K562 (cell line): ENCODE data around the gene NXT1. TPM values are rescaled to one million over a fixed set of nuclear protein-coding genes. Genes with fewer than 3 reads are reported as not detected.

Experiments used
- AFF4 ChIP-seq: sonication (generic); formaldehyde crosslinking; IDR thresholded peaks from 2 replicates; pipeline ENCODE4 v1.8.0; 2023; ENCODE audit warnings: mild to moderate bottlenecking, missing genetic modification reagents
- CEBPB ChIP-seq: fragments of 450-650 bp; IDR thresholded peaks from 2 replicates; pipeline ENCODE4 v1.6.1; 2016; ENCODE audit warnings: missing genetic modification characterization, missing compliant biosample characterization
- CXXC5 ChIP-seq: fragments of 250-450 bp; sonication (Bioruptor Pico); IDR thresholded peaks from 2 replicates; pipeline ENCODE4 v1.8.0; 2022; ENCODE audit warnings: inconsistent platforms, mild to moderate bottlenecking, moderate library complexity
- IFI16 ChIP-seq: fragments of 250-450 bp; sonication (Bioruptor Pico); IDR thresholded peaks from 2 replicates; pipeline ENCODE4 v2.1.2; 2022; ENCODE audit warnings: mild to moderate bottlenecking, inconsistent platforms
- JUND ChIP-seq, 2 experiments: IDR thresholded peaks; 2 replicates in 1 of 2; 3 replicates in 1 of 2; pipeline ENCODE4 v1.6.1; 2011; ENCODE audit warnings: borderline replicate concordance in 2 of 2, low read depth in 2 of 2, low read length in 2 of 2, improper control_type of control experiment in 1 of 2, missing biosample characterization in 1 of 2, missing genetic modification characterization in 1 of 2, missing genetic modification reagents in 1 of 2
- KHSRP ChIP-seq: fragments of 450-650 bp; IDR thresholded peaks from 2 replicates; pipeline ENCODE4 v1.6.1; 2017
- NFE2 ChIP-seq: IDR thresholded peaks from 2 replicates; pipeline ENCODE4 v1.6.1; 2014; ENCODE audit warnings: antibody characterized with exemption, low read depth
- POLR2A ChIP-seq: fragments of 450-650 bp; conservative IDR thresholded peaks from 2 replicates; pipeline ENCODE4 v1.6.1; 2016
- SMAD3 ChIP-seq: fragments of 450-650 bp; formaldehyde crosslinking; conservative IDR thresholded peaks from 2 replicates; pipeline ENCODE4 v1.4.0; 2020; ENCODE audit warnings: mild to moderate bottlenecking
- SMARCA5 ChIP-seq: fragments of 450-650 bp; IDR thresholded peaks from 2 replicates; pipeline ENCODE4 v1.6.1; 2016
- SRF ChIP-seq, 2 experiments: fragments of 250-450, 450-650 bp in 1 of 2; sonication (Bioruptor Pico) in 1 of 2; sonication (generic) in 1 of 2; formaldehyde crosslinking; IDR thresholded peaks; 2 replicates each; pipeline versions ENCODE4 v1.5.0 to v1.5.1; 2020 to 2022; ENCODE audit warnings: mild to moderate bottlenecking in 1 of 2, missing genetic modification reagents in 1 of 2
- ZBTB7A ChIP-seq: IDR thresholded peaks from 2 replicates; pipeline ENCODE4 v1.6.1; 2011; ENCODE audit warnings: low read depth, mild to moderate bottlenecking, low read length, moderate library complexity, borderline replicate concordance; ENCODE audit not compliant: control insufficient read depth
- ZNF311 ChIP-seq: fragments of 250-450 bp; sonication (Bioruptor Pico); IDR thresholded peaks from 2 replicates; pipeline ENCODE4 v1.4.0; 2020; ENCODE audit warnings: mild to moderate bottlenecking, moderate library complexity
- ZNF639 ChIP-seq, 2 experiments: fragments of 200-800 bp in 1 of 2; sonication (Bioruptor generic) in 1 of 2; sonication (generic) in 1 of 2; formaldehyde crosslinking in 1 of 2; IDR thresholded peaks in 1 of 2; conservative IDR thresholded peaks in 1 of 2; 2 replicates each; pipeline versions ENCODE4 v1.5.0 to v1.6.1; 2016 to 2020; ENCODE audit warnings: missing compliant biosample characterization in 1 of 2, missing genetic modification characterization in 1 of 2, missing genetic modification reagents in 1 of 2
- polyA plus RNA-seq, 8 experiments: library from polyadenylated mRNA; depleted of rRNA in 4 of 8; stranded (reverse) in 5 of 8; unstranded in 3 of 8; fragments of >200 nt; fragmentation: Nextera tagmentation in 2 of 8; fragmentation: Illumina TruSeq in 1 of 8; extraction: Ambion mirVana in 2 of 8; extraction: Trizol in 1 of 8; gene quantifications; 2 replicates each; pipeline versions ENCODE4 v1.2.1 to v1.2.3, GENCODE V29; 2011 to 2014; ENCODE audit warnings: inconsistent platforms in 1 of 8, missing spikeins in 1 of 8
- total RNA-seq, 7 experiments: library from RNA; depleted of rRNA in 6 of 7; stranded (reverse); fragments of >200 nt in 6 of 7; fragmentation: Illumina TruSeq in 2 of 7; extraction: Trizol in 2 of 7; gene quantifications; 2 replicates each; pipeline versions ENCODE4 v1.2.1 to v1.2.3, GENCODE V29; 2011 to 2021; ENCODE audit warnings: low replicate concordance in 1 of 7
- TF ChIP-seq, protein P1 (sequence below): fragments of 450-650 bp; IDR thresholded peaks from 2 replicates; pipeline ENCODE4 v1.7.1; 2018; ENCODE audit warnings: mild to moderate bottlenecking, low read depth; ENCODE audit not compliant: partially characterized antibody
- TF ChIP-seq, protein P2 (sequence below): fragments of 450-650 bp; formaldehyde crosslinking; IDR thresholded peaks from 2 replicates; pipeline ENCODE4 v1.4.0; 2020; ENCODE audit warnings: mild to moderate bottlenecking

NXT1 gene
- total and polyA plus RNA-seq, 9 of the 15 experiments (the other 6 are each of a cell fraction or from before 2014, with no cell fraction given) = 7.7 to 50.9 (median 35.6) TPM

DNA sequence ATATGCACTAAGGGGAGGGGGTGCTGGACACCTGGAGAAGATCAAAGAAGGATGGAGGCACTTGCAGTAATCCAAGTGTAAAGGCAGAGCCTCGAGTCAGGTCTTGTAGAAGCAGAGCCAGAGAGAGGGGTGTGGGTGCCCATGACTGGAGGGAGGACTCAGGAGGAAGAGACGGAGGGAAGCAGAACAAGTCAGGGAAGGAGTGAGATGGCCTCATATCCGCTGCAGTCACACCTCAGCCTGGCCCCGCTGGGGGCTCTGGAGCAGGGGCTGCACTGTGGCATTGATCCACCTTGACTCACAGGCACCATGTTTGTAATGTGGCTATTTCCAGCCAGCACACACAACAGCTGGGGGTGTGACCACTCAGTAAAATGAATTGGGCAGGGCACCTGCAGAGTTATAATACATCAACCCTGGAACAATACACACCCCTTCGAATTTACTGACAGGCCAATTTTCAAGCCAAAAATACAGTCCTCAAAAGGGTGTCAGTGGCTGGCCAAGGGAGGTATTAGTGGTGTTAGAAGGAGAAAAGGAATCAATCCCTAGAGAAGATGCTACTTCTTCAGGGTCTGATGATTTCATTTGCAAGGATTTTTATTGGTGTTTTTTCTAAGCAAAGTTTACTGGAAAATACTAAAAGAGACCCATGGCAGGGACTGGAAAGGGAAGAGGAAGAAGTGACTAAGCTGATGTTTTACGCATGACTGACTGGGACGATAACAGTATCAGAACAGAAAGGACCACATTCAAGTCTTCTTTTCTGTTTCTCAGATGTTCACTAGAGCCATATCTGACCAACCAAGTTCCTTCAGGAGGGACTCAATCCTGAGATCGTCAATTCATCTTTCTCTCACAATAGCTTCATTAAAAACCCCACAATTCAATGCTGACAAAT is 18.9 kb upstream of the NXT1 start (continued):
- TF ChIP-seq, protein P1, sequence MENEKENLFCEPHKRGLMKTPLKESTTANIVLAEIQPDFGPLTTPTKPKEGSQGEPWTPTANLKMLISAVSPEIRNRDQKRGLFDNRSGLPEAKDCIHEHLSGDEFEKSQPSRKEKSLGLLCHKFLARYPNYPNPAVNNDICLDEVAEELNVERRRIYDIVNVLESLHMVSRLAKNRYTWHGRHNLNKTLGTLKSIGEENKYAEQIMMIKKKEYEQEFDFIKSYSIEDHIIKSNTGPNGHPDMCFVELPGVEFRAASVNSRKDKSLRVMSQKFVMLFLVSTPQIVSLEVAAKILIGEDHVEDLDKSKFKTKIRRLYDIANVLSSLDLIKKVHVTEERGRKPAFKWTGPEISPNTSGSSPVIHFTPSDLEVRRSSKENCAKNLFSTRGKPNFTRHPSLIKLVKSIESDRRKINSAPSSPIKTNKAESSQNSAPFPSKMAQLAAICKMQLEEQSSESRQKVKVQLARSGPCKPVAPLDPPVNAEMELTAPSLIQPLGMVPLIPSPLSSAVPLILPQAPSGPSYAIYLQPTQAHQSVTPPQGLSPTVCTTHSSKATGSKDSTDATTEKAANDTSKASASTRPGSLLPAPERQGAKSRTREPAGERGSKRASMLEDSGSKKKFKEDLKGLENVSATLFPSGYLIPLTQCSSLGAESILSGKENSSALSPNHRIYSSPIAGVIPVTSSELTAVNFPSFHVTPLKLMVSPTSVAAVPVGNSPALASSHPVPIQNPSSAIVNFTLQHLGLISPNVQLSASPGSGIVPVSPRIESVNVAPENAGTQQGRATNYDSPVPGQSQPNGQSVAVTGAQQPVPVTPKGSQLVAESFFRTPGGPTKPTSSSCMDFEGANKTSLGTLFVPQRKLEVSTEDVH = no peak
- TF ChIP-seq, protein P2, sequence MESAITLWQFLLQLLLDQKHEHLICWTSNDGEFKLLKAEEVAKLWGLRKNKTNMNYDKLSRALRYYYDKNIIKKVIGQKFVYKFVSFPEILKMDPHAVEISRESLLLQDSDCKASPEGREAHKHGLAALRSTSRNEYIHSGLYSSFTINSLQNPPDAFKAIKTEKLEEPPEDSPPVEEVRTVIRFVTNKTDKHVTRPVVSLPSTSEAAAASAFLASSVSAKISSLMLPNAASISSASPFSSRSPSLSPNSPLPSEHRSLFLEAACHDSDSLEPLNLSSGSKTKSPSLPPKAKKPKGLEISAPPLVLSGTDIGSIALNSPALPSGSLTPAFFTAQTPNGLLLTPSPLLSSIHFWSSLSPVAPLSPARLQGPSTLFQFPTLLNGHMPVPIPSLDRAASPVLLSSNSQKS (CRISPR knock-in tag) = no peak
- TF ChIP-seq NFE2 (peak; percentile 52), CXXC5 (CRISPR knock-in tag) (peak; percentile 20; the same call in 1 of the 2 replicates), SRF (CRISPR knock-in tag; IDR thresholded peaks at IDR 0.05) (no peak), IFI16 (CRISPR knock-in tag) (no peak), ZNF639 (CRISPR knock-in tag; conservative IDR thresholded peaks at IDR 0.05 in 1 of 2, IDR thresholded peaks at IDR 0.05 in 1 of 2) (0 out of 4 replicates have a peak, but pooled peaks of 1 of the 2 experiments have one; percentile 31), JUND (IDR thresholded peaks at IDR 0.05; ENCODE audit: borderline replicate concordance, low read depth, low read length) (peak; percentile 79; the same call in 1 of the 2 replicates), JUND (tag; IDR thresholded peaks at IDR 0.05; ENCODE audit: borderline replicate concordance, low read depth, low read length) (peak; percentile 68; the same call in 1 of the 3 replicates), AFF4 (CRISPR knock-in tag) (no peak), SMAD3 (CRISPR knock-in tag) (no peak), POLR2A (no peak), ZBTB7A (no peak), KHSRP (no peak), ZNF311 (CRISPR knock-in tag) (no peak), CEBPB (no peak), SMARCA5 (no peak)
